Fibroblast of skin of left quadriceps (primary cell): ENCODE data around the gene PLA2G2C.

Experiments
- DNase-seq, 2 experiments: peaks; one replicate each; pipeline ENCODE4 v3.0.0-alpha.2; 2013; ENCODE audit warnings: low read depth in 2 of 2

Gene PLA2G2C

DNA sequence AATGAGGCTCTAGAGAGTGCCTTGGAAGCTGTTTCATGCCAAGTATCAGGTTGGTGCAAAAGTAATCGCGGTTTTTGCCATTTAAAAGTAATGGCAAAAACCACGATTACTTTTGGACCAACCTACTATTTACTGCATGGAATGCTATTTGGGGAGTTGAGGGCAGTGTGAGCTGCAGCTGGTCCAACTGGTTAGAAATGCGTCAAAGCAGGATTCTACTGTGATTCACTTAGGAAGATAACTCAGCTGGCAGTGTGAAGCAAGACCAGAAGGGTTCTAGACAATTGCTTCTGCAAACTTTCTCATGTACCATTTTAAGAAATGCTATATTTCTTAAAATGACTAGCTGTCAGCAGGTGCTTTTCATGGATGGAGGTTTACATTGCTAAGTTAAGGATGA, 21.2 kb upstream of the PLA2G2C start:
- DNase-seq: no peak

DNA sequence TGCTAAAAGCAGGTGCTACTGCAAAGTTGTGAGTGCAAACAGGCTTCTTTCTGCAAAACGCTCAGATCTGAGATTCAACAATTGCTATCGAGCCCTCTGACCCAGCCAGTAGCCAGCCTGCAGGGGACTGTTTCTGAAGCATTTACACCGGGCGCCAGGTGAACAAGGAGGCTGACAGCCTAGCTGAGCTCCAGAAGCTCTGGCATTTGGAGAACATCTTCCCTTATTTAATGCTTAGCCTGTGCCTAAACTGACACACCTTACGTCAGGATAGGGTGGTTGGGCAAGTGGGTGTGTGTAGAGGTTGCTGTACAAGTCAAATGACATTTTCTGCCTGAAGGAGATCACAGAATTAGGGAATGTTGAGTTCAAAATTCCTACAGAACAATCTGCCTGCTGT, 15.8 kb upstream of the PLA2G2C start:
- DNase-seq: no peak

DNA sequence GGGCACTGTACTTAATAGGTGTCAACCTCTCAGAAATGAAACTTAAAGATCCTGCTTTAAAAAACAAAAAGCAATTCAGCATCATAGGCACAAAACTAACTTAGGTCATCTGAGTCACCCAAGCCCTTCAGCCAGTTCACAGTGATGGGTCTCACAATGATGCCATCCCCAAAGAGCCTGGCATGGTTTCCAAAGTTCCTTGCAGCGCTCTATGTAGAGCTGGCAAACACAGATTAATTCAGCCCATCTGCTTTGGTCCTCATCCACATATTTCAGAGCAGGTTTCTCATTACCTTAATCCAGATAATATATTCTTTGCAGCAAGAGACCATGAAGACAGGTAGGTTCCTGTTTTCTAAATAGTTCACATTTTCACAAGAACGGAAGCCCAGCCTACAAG, 14.6 kb upstream of the PLA2G2C start:
- no peak for DNase-seq

DNA sequence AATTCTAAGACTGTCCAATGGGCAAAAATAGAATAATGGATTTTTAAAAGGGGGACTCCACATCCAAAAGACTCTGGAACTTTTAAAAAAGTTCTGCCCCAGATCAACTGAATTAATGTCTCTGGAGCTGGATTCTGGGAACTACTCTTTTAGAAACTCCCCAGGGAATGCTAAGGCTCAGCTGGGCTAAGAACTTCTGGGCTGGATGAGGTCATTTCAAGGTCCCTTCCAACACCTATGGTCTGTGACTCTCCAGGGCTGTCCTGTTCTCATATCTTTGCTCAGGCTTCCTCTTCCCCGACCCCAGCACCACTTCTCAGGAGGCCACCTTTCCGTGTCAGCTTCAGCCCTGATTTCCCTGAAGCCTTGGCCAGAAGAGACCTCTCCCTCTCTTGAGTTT, 13.5 kb upstream of the PLA2G2C start:
- no peak for DNase-seq

DNA sequence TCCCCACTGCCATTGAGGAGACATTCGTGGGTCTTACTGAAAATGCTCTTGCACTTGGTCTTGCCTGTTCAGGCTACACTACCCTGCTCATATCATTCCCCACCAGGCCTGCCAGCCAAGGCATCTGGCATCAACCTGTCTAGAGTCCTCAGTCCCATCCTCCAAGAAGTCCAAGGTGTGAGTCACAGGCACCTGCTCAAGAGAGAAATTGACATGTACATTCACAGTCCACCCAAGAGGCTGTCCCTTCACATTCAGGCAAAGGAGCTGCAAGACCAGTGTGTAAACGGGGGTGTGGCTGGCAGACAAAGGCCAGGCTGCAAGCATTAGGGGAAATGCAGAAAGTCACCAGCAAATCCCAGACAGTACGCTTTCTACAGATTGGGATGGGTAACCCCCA, 13.1 kb upstream of the PLA2G2C start:
- no peak for DNase-seq

DNA sequence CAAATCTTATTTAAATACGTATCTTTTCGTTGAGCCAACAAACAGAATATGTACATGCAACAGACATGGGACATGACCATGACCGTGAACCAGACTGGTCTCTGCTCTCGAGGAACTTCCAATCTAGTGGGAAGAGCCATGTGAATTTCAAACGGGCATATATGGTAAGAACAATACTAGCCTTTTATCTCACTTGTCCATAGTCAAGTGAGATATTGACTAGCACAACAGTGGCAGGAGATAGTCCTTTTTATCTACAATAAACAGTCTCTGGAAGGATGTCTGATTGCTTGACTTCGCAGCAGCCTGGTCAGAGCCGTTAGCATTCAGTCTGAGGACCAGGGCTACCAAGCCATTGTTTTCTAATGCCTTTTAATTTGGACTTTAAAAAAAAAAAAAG, 12.6 kb upstream of the PLA2G2C start:
- no peak for DNase-seq

DNA sequence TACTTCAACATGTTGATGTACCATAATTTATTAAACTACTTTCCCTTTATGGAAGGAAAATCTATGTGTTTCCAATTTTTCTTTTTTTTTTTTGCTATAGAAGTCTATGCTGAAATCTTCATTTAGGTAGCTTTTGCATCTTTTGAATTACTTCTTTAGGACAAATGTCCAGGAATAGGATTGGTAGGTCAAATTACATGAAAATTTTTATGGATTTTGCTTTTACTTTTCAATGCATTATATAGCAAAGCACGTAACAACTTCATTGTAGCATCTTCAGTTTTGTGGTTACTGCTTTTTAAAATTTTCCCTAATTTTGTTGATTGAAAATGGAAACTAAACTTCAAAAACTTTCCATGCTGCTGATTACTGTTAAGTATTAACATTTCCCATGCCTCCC, 12.0 kb upstream of the PLA2G2C start:
- DNase-seq: no peak

DNA sequence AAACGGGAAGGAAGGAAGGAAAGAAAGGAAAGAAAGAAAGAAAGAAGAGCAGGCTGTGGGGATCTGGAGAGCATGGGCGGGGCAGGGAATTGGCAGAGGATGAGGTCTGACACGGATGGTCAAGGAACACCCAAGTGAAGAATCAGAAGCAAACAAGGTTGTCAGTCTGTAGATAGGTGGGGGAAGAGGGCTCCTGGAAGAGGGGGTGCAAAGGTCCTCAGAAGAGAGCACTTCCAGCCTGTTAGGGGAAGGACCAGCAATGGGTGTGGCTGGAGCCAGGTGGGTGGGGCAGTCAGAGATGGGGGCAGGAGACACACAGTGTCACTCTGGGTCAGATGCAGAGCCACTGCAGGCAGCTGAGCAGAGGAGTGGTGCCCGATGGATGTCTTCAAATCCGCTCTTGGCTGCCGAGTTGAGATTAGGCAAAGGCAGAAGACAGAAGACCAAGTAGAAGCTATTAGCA, 11.0 kb upstream of the PLA2G2C start:
- DNase-seq: no peak

DNA sequence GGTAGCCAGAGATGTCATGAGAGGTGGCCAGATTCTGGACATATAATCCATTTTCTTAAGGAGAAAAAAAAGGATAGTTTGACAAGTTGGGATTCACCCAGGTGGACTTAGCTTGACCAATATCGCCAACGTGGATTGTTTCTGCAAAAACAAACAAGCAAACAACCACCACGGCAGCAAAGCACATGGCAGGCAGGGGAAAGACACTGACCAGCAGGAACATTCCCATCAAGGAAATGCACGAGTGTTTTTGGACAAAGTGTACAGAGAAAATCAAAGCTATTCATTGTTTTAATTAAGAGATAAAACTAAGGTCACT, 9.1 kb upstream of the PLA2G2C start:
- DNase-seq: no peak

DNA sequence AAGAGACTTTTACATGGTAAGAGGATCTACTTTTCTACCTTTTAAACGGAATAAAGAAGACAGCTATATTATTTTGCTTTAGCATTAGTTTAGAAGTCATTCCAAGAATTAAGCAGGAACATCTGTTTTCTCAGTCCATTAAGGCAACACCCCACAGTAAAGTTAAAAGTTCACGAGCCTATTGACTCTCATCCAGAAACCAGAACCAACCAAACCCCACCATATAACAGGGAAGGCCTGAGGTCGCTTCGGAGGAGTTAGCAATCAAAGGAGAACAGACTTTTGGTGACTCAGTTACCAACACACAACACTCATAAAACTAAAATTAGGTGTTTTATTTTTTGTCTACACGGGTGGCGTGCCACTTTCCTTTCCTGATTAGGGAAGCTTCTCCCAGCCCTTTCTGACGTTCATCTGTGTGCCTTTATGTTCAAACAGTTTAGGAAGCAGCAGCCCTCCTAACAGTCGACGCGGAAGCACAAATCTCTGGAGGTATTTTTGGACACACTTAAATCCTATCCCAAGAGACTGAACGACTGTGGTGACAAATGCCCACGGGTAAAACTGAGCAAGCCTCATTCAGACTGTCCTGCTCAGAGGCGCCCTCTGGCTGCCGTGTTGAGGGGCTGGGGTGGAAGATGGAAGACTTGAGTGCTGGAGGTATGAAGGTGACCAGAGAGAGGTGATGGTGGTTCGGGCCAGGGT, 8.6 kb upstream of the PLA2G2C start:
- DNase-seq: peak; percentile 4 to 11

DNA sequence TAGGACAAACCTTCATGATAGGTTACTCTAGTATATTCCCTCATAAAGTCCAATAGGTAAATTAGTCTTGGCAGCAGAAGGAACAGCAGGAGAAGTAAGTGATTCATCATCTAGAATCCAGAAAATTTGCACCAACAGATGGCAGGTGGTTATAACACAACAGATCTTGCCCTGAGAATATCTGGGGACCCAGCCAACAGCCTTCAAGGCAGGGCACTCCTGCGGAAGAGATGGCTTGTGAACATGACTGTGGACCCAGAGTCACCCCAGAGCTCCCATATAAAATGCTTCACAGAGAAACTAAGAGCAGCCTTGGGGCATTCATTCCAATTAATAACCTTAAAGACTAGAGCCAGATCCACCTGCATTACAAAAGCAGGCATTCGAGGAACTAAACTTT, 7.9 kb upstream of the PLA2G2C start:
- DNase-seq: no peak

DNA sequence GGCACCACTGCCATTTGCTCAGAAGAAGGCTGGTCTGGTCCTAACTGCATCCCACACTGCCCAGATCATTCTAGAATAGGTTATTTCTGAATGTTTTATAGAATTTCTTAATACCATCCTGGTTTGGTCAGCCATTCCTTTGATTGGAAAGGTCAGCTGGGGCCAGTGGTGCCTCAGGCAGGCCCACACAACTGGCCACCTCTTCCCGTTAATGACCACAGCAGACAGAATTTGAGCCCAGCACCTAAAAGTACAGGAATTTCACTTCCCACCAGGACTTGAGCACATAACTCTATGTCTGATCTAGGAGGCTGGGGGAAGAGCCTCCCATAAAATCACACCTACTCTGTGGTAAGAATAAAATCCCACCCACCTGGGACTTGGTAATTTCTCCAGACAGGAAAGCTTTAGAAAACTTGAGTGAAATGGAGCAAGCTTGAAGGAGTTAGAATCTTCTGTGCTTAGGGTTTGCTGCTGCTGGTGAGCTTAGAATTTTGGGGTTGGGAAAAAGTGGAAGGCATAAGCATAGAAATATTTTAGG, 6.6 kb upstream of the PLA2G2C start:
- DNase-seq: no peak

DNA sequence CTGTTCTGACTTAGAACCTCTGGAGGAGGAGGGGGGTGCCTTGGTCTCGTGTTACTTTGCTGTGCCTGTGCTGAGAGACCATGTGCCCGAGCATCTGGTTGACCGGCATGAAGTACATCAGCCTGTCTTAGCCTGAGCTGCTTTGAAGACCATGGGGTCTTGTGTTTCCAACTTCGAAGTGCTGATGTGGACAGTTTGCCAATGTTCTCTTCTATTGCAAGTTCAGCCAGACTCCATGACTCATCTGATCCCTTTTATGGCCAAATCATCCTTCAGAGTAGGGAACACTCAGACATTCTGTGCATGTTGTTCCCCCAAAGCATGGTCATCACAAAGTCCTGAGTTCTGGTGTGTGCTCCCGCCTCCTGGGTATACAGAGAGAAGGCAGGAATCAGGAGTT, 6.0 kb upstream of the PLA2G2C start:
- DNase-seq: no peak

DNA sequence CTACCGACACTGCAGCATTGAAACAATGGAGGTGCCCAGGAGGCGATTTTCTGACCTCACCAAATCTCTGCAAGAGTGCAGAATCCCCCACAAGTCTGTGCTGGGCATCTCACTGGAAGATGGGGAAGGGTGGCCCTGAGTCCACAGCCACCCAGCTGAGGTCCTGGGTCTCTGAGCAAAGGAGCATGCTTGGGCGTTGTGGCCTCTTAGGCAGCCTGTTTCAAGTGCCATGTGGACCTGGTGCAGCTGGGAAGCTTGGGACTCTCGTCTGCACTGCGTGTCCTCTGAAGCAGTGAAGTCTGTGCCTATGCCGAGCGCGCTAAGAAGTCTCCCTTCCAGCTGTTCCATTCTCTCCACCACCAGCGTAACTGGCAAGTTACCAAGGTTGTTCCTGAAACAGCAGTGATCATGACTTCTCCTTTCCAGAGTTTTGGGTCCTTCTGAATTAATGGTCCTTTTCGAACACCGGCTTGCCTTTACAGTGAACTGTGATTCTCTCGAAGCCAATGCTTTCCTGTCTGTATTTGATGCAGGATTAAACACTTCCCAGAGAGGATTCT, 5.0 kb upstream of the PLA2G2C start:
- no peak for DNase-seq

DNA sequence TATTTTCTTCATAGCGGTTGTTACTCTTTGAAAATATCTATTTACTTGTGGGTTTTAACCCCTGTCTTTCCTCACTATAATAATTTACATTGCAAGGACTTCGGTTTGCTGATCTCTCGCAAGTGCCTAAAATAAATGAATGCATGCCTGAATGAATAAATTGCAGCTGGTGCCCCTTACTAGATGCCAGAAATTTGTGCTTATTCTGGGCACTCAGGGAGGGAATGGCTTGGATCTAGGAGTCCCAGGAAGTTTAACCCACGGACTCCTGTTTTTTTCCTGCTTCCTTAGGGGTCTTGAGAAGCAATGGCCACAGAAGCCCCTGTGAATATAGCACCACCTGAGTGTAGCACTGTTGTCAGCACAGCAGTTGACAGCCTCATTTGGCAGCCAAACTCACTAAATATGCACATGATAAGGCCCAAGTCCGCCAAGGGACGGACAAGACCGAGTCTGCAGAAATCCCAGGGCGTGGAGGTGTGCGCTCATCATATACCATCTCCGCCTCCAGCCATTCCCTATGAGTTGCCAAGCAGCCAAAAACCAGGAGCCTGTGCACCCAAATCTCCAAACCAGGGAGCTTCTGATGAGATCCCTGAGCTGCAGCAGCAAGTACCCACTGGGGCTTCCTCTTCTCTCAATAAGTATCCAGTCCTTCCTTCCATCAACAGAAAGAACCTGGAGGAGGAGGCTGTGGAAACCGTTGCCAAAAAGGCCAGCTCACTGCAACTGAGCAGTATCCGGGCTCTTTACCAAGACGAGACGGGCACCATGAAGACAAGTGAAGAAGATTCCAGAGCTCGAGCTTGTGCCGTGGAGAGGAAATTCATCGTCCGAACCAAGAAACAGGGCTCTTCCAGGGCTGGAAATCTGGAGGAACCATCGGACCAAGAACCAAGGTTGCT, 4.2 kb upstream of the PLA2G2C start:
- DNase-seq: no peak

DNA sequence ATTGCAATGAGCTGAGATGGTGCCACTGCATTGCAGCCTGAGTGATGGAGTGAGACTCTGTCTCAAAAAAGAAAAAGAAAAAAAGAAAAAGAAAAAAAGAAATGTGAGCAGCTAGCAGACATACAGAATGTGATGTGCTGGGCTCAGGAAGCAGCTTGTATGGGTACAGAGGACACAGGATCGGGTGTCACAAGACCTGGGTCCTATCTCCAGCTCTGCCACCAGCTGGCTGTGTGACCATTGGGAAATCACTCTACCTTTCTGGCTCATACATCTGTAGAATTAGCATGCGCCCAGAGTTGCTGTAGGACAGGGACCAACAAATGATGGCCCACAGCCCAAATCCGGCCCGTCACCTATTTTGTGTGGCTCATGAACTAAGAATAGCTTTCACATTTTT, 3.3 kb upstream of the PLA2G2C start:
- DNase-seq: no peak

DNA sequence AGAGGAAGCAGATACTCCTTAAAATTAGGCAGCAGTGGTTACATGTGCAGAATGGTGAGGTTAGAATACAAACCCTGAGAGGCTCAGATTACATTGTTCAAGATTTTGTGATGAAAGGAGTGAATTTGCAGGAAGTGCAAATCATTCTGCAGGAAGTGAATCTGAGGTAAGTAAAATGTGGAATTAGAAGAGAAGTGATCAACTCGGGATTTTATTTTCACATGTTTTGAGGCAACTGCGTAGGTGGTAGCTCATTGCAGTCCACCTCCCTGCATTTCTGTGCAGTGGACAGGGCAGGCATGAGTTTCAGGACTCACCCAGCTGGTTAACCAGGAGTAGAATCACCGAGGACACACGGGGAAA, 2.1 kb upstream of the PLA2G2C start:
- no peak for DNase-seq

DNA sequence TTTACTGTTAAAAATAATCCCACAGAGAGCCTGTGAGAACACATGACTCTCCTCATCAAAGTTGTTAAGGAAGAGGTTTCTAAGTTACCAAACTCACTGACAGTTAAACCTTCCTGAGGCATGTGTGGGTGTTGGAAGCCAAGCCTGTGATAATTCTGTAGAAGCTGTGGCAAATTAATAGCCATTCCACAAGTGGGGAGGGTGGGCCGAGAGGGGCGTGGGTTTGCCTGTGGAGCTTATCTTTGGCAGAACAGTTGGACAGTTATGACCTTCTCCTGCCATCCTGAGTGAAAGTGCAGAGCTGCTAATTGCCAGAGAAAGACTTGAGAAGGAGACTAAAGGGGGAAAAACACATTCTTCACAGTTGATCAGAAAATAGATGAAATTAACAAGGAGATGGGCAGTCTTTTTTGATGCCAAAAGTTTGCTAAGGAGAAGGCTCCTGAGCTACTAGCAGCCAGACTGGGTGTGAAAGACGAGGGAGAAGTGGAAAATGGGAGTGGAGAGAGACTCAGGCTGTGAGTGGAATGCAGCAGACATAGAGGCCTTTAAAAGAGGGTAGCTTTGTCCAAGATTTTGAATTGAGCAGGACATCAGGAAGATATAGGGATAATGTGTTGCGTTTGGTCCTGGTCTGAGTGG, 1.6 kb upstream of the PLA2G2C start:
- no peak for DNase-seq

DNA sequence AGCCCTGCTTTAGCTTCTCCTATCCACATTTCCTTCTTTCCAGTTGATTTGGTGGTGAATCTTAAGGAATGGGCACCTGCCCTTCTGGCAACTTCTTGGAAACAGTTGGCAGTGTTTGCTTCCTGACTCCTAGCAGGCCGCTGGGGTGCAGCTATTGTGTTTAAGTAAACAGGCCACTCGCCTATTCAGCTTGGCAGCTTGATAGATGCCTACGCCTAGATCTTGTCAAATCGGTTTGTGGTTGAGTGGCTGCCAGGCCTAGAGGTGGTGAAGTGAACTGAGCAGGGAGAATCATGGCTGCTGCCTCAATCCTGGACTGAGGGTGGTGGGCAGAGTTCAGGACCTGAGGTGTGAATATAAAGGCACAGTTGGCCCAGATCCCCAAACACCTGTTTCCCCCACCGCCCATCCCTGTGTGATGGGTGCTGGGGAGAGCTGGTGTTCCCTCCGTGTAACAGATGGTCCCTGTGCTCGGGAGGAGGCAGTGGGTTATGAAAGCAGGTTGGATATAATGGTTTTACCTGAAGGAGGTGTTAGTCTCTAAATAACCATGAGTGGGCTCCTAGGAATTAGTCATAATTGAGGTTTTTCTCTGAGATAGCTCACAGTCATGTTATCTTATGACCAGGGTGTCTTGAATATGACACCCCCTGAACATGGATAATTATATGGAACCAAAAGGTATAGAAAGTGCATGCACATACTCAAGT, 940 bp upstream of the PLA2G2C start:
- no peak for DNase-seq

DNA sequence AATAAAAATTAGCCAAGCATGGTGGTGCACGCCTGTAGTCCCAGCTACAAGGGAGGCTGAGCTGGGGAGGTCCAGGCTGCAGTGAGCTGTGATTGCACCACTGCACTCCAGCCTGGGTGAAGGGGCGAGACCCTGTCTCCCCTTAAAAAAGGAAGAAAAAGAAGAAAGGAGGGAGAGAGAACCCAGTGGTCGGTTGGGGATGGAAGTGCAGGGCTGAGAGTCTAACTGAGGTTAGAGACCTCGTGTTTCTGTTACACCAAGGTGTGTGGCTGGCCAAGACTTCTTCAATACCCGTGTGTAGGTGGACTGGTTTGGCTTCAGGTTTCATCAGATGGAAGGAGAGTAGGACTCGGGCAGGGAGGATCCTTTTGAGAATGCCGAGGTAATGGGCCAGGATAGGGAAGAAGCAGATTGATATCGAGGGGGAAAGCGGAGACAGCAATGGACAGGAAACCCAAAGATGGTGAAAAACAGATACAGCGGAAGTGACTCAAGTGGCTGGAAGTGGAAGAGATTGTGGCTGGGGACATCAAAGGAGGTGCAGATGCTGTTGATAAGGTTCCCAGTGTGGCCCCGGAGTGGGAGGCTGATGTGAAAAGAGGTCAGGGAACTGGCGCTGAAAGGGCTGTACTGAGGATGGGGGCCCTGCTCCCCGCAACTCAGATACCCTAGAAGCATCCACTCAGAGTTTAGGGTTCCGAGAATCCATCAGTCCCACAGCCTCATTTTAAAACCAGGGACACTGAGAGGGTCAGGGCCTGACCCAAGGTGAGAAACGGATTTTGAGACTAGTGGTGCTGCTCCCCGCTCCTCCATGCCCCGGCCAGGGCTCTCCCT, 1.1 kb downstream of the PLA2G2C start:
- DNase-seq: no peak

DNA sequence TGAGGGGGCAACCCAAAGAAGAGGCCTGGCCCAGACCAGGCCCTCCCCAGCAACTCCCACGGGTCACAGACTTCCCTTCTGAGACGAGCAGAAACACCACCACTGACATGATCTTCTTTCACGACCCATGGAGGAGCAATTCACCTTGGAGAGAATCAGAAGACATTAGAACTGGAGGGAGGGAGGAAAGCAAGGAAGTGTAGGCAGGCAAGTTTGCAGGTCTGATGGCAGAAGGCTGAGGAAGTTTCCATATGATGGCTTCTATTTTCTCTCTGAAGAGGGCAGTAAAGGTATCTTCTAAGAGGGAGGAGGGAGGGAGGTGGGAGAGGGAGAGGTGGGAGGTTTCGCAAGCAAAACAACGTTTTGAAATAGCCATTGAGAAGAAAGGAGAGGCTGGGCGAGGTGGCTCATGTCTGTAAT, 1.8 kb downstream of the PLA2G2C start:
- DNase-seq: no peak
